GM19397 (cell line): ENCODE data around the gene FAS.
"Not testable (repeated sequence)": the region's sequence is repeated elsewhere in the genome, so short reads cannot be mapped to it uniquely, and the experiment has no call there.

Source experiments
- ATAC-seq: cut with Tn5 transposase; IDR thresholded peaks from one replicate; pipeline ENCODE4 v1.9.1; 2021; ENCODE audit warnings: mild to moderate bottlenecking, moderate library complexity; ENCODE audit not compliant: unreplicated experiment

FAS gene

GRCh38 chr10:88992921-88993524 lies 2.4 kb downstream of the FAS start:
- ATAC-seq, result no peak

- no peak for ATAC-seq
These were observed 3.4 kb downstream of the FAS start for GRCh38 chr10:88994019-88994418.

- ATAC-seq, result no peak
These were observed 4.7 kb downstream of the FAS start for GRCh38 chr10:88995156-88995876.

- no peak for ATAC-seq
These were observed 6.3 kb downstream of the FAS start for GRCh38 chr10:88996927-88997326.

- ATAC-seq, result no peak
These were observed 9.0 kb downstream of the FAS start for GRCh38 chr10:88999625-89000024.

- ATAC-seq, result no peak
These were observed 10.6 kb downstream of the FAS start for GRCh38 chr10:89001024-89001728.

GRCh38 chr10:89001729-89002072 lies 11.1 kb downstream of the FAS start:
- ATAC-seq, result no peak

GRCh38 chr10:89002226-89002978 lies 11.8 kb downstream of the FAS start:
- no peak for ATAC-seq

GRCh38 chr10:89003344-89003743 lies 12.7 kb downstream of the FAS start:
- ATAC-seq, result no peak

- ATAC-seq, result no peak
These were observed 16.7 kb downstream of the FAS start for GRCh38 chr10:89007129-89007893.

GRCh38 chr10:89018700-89019346 lies 28.2 kb downstream of the FAS start:
- ATAC-seq, result not testable (repeated sequence)

- no peak for ATAC-seq
These were observed 29.1 kb downstream of the FAS start for GRCh38 chr10:89019569-89020327.

GRCh38 chr10:89021526-89021925 lies 30.9 kb downstream of the FAS start:
- ATAC-seq, result not testable (repeated sequence)

GRCh38 chr10:89022734-89023133 lies 32.1 kb downstream of the FAS start:
- no peak for ATAC-seq

- ATAC-seq, result no peak
These were observed 34.9 kb downstream of the FAS start for GRCh38 chr10:89025453-89025852.

- no peak for ATAC-seq
These were observed 38.6 kb downstream of the FAS start for GRCh38 chr10:89029181-89029580.

- no peak for ATAC-seq
These were observed 39.3 kb downstream of the FAS start for GRCh38 chr10:89029785-89030437.

- ATAC-seq, result no peak
These were observed 40.2 kb downstream of the FAS start for GRCh38 chr10:89030791-89031190.
